ENCODE measurements around the gene TMED3.
"Not testable (repeated sequence)": the region's sequence is repeated elsewhere in the genome, so short reads cannot be mapped to it uniquely, and the experiment has no call there.

Gene TMED3

GRCh38 chr15:79319973-79320372, 9.1 kb downstream of the TMED3 start:
- DNase-seq, result not testable (repeated sequence)

- DNase-seq, result no peak
Measured at GRCh38 chr15:79321876-79322275, 11.0 kb downstream of the TMED3 start.

GRCh38 chr15:79322306-79322705, 11.4 kb downstream of the TMED3 start:
- no peak for DNase-seq

GRCh38 chr15:79322945-79323344, 12.0 kb downstream of the TMED3 start:
- no peak for DNase-seq

- no peak for DNase-seq
Measured at GRCh38 chr15:79329171-79329611, 18.3 kb downstream of the TMED3 start.

- DNase-seq, result no peak
Measured at GRCh38 chr15:79332824-79333510, 22.1 kb downstream of the TMED3 start.

GRCh38 chr15:79337591-79337990, 26.7 kb downstream of the TMED3 start:
- DNase-seq, result no peak

GRCh38 chr15:79339588-79340314, 28.8 kb downstream of the TMED3 start:
- DNase-seq, result no peak

- DNase-seq, result no peak
Measured at GRCh38 chr15:79340315-79340602, 29.3 kb downstream of the TMED3 start.

- no peak for DNase-seq
Measured at GRCh38 chr15:79341396-79341795, 30.5 kb downstream of the TMED3 start.

- DNase-seq, result no peak
Measured at GRCh38 chr15:79349525-79349924, 38.6 kb downstream of the TMED3 start.

GRCh38 chr15:79352206-79352605, 41.3 kb downstream of the TMED3 start:
- DNase-seq, result no peak

GRCh38 chr15:79357566-79357965, 46.7 kb downstream of the TMED3 start:
- DNase-seq, result no peak

GRCh38 chr15:79358069-79358468, 47.2 kb downstream of the TMED3 start:
- no peak for DNase-seq

GRCh38 chr15:79364571-79365240, 53.8 kb downstream of the TMED3 start:
- DNase-seq, result no peak

GRCh38 chr15:79365765-79366164, 54.9 kb downstream of the TMED3 start:
- no peak for DNase-seq

- no peak for DNase-seq
Measured at GRCh38 chr15:79366691-79367090, 55.8 kb downstream of the TMED3 start.

- DNase-seq, result no peak
Measured at GRCh38 chr15:79370716-79371115, 59.8 kb downstream of the TMED3 start.

GRCh38 chr15:79371591-79371990, 60.7 kb downstream of the TMED3 start:
- no peak for DNase-seq

- DNase-seq, result no peak
Measured at GRCh38 chr15:79372428-79372827, 61.5 kb downstream of the TMED3 start.
